ENCODE results near the gene CUL2.

Gene CUL2

GRCh38 chr10:35079763-35080162 is 10.4 kb downstream of the CUL2 start:
- Histone ChIP-seq H3K4me1 (ENCODE audit: control insufficient read depth, insufficient read depth, low read length) (no peaks in the 10 kb centered on the region), H3K27ac (ENCODE audit: low read length) (no peak overlapping the region), H3K27me3 (ENCODE audit: control insufficient read depth, insufficient read depth, low read length) (no peaks in the 10 kb centered on the region), H3K36me3 (ENCODE audit: control insufficient read depth, insufficient read depth, low read length) (no peaks in the 10 kb centered on the region), H3K9me3 (ENCODE audit: control insufficient read depth, insufficient read depth, low read length) (no peaks in the 10 kb centered on the region), H3K4me3 (ENCODE audit: low read length) (no peak overlapping the region)
- DNase-seq (ENCODE audit: low read depth, low spot score), result no peak
- whole genome bisulfite sequencing (ENCODE audit: insufficient coverage, insufficient read length), result no CpG with 5 or more reads among the region's 3 CpGs

GRCh38 chr10:35079265-35079664 is 10.9 kb downstream of the CUL2 start:
- Histone ChIP-seq H3K9me3 (ENCODE audit: control insufficient read depth, insufficient read depth, low read length) (no peaks in the 10 kb centered on the region), H3K27me3 (ENCODE audit: control insufficient read depth, insufficient read depth, low read length) (no peaks in the 10 kb centered on the region), H3K27ac (ENCODE audit: low read length) (no peak overlapping the region), H3K4me1 (ENCODE audit: control insufficient read depth, insufficient read depth, low read length) (no peaks in the 10 kb centered on the region), H3K36me3 (ENCODE audit: control insufficient read depth, insufficient read depth, low read length) (no peaks in the 10 kb centered on the region), H3K4me3 (ENCODE audit: low read length) (no peak overlapping the region)
- no peak for DNase-seq (ENCODE audit: low read depth, low spot score)
- whole genome bisulfite sequencing (ENCODE audit: insufficient coverage, insufficient read length), result no CpG with 5 or more reads among the region's 4 CpGs

- no peak overlapping the region for H3K27ac ChIP-seq (ENCODE audit: low read length)
- no peaks in the 10 kb centered on the region for H3K9me3 ChIP-seq (ENCODE audit: control insufficient read depth, insufficient read depth, low read length)
- WGBS (ENCODE audit: insufficient coverage, insufficient read length), result no CpG with 5 or more reads among the region's 3 CpGs
- no peak for DNase-seq (ENCODE audit: low read depth, low spot score)
- H3K4me1 ChIP-seq (ENCODE audit: control insufficient read depth, insufficient read depth, low read length), result no peaks in the 10 kb centered on the region
- no peak overlapping the region for H3K4me3 ChIP-seq (ENCODE audit: low read length)
- H3K36me3 ChIP-seq (ENCODE audit: control insufficient read depth, insufficient read depth, low read length), result no peaks in the 10 kb centered on the region
- H3K27me3 ChIP-seq (ENCODE audit: control insufficient read depth, insufficient read depth, low read length), result no peaks in the 10 kb centered on the region
These were observed 14.9 kb downstream of the CUL2 start for GRCh38 chr10:35075228-35075627.

- DNase-seq (ENCODE audit: low read depth, low spot score), result no peak
- no CpG with 5 or more reads among the region's 4 CpGs for WGBS (ENCODE audit: insufficient coverage, insufficient read length)
- Histone ChIP-seq H3K9me3 (ENCODE audit: control insufficient read depth, insufficient read depth, low read length) (no peaks in the 10 kb centered on the region), H3K27me3 (ENCODE audit: control insufficient read depth, insufficient read depth, low read length) (no peaks in the 10 kb centered on the region), H3K4me3 (ENCODE audit: low read length) (no peak overlapping the region), H3K4me1 (ENCODE audit: control insufficient read depth, insufficient read depth, low read length) (no peaks in the 10 kb centered on the region), H3K27ac (ENCODE audit: low read length) (no peak overlapping the region), H3K36me3 (ENCODE audit: control insufficient read depth, insufficient read depth, low read length) (no peaks in the 10 kb centered on the region)
These were observed 15.9 kb downstream of the CUL2 start for GRCh38 chr10:35074266-35074665.

GRCh38 chr10:35070521-35070920 is 19.6 kb downstream of the CUL2 start:
- H3K36me3 ChIP-seq (ENCODE audit: control insufficient read depth, insufficient read depth, low read length), result no peaks in the 10 kb centered on the region
- DNase-seq (ENCODE audit: low read depth, low spot score), result no peak
- no peaks in the 10 kb centered on the region for H3K9me3 ChIP-seq (ENCODE audit: control insufficient read depth, insufficient read depth, low read length)
- H3K4me3 ChIP-seq (ENCODE audit: low read length), result no peak overlapping the region
- no peaks in the 10 kb centered on the region for H3K4me1 ChIP-seq (ENCODE audit: control insufficient read depth, insufficient read depth, low read length)
- no CpG with 5 or more reads among the region's 3 CpGs for WGBS (ENCODE audit: insufficient coverage, insufficient read length)
- H3K27me3 ChIP-seq (ENCODE audit: control insufficient read depth, insufficient read depth, low read length), result no peaks in the 10 kb centered on the region
- H3K27ac ChIP-seq (ENCODE audit: low read length), result no peak overlapping the region

GRCh38 chr10:35063837-35064454 is 26.2 kb downstream of the CUL2 start:
- H3K27me3 ChIP-seq (ENCODE audit: control insufficient read depth, insufficient read depth, low read length), result no peaks in the 10 kb centered on the region; the same call in 1 of the 2 replicates
- no peaks in the 10 kb centered on the region; the same call in 1 of the 2 replicates for H3K36me3 ChIP-seq (ENCODE audit: control insufficient read depth, insufficient read depth, low read length)
- H3K27ac ChIP-seq (ENCODE audit: low read length), result no peak overlapping the region
- H3K4me3 ChIP-seq (ENCODE audit: low read length), result no peak overlapping the region
- no peaks in the 10 kb centered on the region for H3K9me3 ChIP-seq (ENCODE audit: control insufficient read depth, insufficient read depth, low read length)
- no peak for DNase-seq (ENCODE audit: low read depth, low spot score)
- 100% methylated on average over 1 of the region's 3 CpGs for WGBS (ENCODE audit: insufficient coverage, insufficient read length)
- H3K4me1 ChIP-seq (ENCODE audit: control insufficient read depth, insufficient read depth, low read length), result no peaks in the 10 kb centered on the region

GRCh38 chr10:35059481-35059880 is 30.7 kb downstream of the CUL2 start:
- H3K4me1 ChIP-seq (ENCODE audit: control insufficient read depth, insufficient read depth, low read length), result no peaks in the 10 kb centered on the region
- H3K27me3 ChIP-seq (ENCODE audit: control insufficient read depth, insufficient read depth, low read length), result no peaks in the 10 kb centered on the region; the same call in 1 of the 2 replicates
- no peak overlapping the region for H3K27ac ChIP-seq (ENCODE audit: low read length)
- H3K4me3 ChIP-seq (ENCODE audit: low read length), result no peak overlapping the region
- no peaks in the 10 kb centered on the region; the same call in 1 of the 2 replicates for H3K36me3 ChIP-seq (ENCODE audit: control insufficient read depth, insufficient read depth, low read length)
- no peaks in the 10 kb centered on the region for H3K9me3 ChIP-seq (ENCODE audit: control insufficient read depth, insufficient read depth, low read length)
- DNase-seq (ENCODE audit: low read depth, low spot score), result no peak

- no peak for DNase-seq (ENCODE audit: low read depth, low spot score)
- no CpG with 5 or more reads among the region's 1 CpG for WGBS (ENCODE audit: insufficient coverage, insufficient read length)
- no peaks in the 10 kb centered on the region; the same call in 1 of the 2 replicates for H3K36me3 ChIP-seq (ENCODE audit: control insufficient read depth, insufficient read depth, low read length)
- H3K4me1 ChIP-seq (ENCODE audit: control insufficient read depth, insufficient read depth, low read length), result no peaks in the 10 kb centered on the region
- H3K27me3 ChIP-seq (ENCODE audit: control insufficient read depth, insufficient read depth, low read length), result no peaks in the 10 kb centered on the region; the same call in 1 of the 2 replicates
- no peaks in the 10 kb centered on the region for H3K9me3 ChIP-seq (ENCODE audit: control insufficient read depth, insufficient read depth, low read length)
- no peak overlapping the region for H3K27ac ChIP-seq (ENCODE audit: low read length)
- H3K4me3 ChIP-seq (ENCODE audit: low read length), result no peak overlapping the region
These were observed 31.5 kb downstream of the CUL2 start for GRCh38 chr10:35058686-35059085.

- WGBS (ENCODE audit: insufficient coverage, insufficient read length), result no CpG with 5 or more reads among the region's 6 CpGs
- no peak overlapping the region for H3K27ac ChIP-seq (ENCODE audit: low read length)
- DNase-seq (ENCODE audit: low read depth, low spot score), result no peak
These were observed 32.0 kb downstream of the CUL2 start for GRCh38 chr10:35058134-35058533.

GRCh38 chr10:35056686-35057085 is 33.5 kb downstream of the CUL2 start:
- Histone ChIP-seq H3K4me1 (ENCODE audit: control insufficient read depth, insufficient read depth, low read length) (no peaks in the 10 kb centered on the region), H3K36me3 (ENCODE audit: control insufficient read depth, insufficient read depth, low read length) (no peaks in the 10 kb centered on the region; the same call in 1 of the 2 replicates), H3K9me3 (ENCODE audit: control insufficient read depth, insufficient read depth, low read length) (no peaks in the 10 kb centered on the region), H3K4me3 (ENCODE audit: low read length) (no peak overlapping the region), H3K27ac (ENCODE audit: low read length) (no peak overlapping the region), H3K27me3 (ENCODE audit: control insufficient read depth, insufficient read depth, low read length) (no peaks in the 10 kb centered on the region)
- WGBS (ENCODE audit: insufficient coverage, insufficient read length), result no CpG with 5 or more reads among the region's 5 CpGs
- DNase-seq (ENCODE audit: low read depth, low spot score), result no peak

More at GRCh38 chr10:35058134-35058533, 32.0 kb downstream of the CUL2 start:
- no peaks in the 10 kb centered on the region; the same call in 1 of the 2 replicates for H3K36me3 ChIP-seq (ENCODE audit: control insufficient read depth, insufficient read depth, low read length)
- H3K4me1 ChIP-seq (ENCODE audit: control insufficient read depth, insufficient read depth, low read length), result no peaks in the 10 kb centered on the region
- no peaks in the 10 kb centered on the region; the same call in 1 of the 2 replicates for H3K27me3 ChIP-seq (ENCODE audit: control insufficient read depth, insufficient read depth, low read length)
- no peak overlapping the region for H3K4me3 ChIP-seq (ENCODE audit: low read length)
- H3K9me3 ChIP-seq (ENCODE audit: control insufficient read depth, insufficient read depth, low read length), result no peaks in the 10 kb centered on the region

- DNase-seq (ENCODE audit: low read depth, low spot score), result no peak
- WGBS (ENCODE audit: insufficient coverage, insufficient read length), result no CpG with 5 or more reads among the region's 1 CpG
- no peaks in the 10 kb centered on the region for H3K27me3 ChIP-seq (ENCODE audit: control insufficient read depth, insufficient read depth, low read length)
- no peak overlapping the region for H3K27ac ChIP-seq (ENCODE audit: low read length)
- H3K4me1 ChIP-seq (ENCODE audit: control insufficient read depth, insufficient read depth, low read length), result no peaks in the 10 kb centered on the region
- no peaks in the 10 kb centered on the region for H3K9me3 ChIP-seq (ENCODE audit: control insufficient read depth, insufficient read depth, low read length)
- H3K36me3 ChIP-seq (ENCODE audit: control insufficient read depth, insufficient read depth, low read length), result no peaks in the 10 kb centered on the region; the same call in 1 of the 2 replicates
- no peak overlapping the region for H3K4me3 ChIP-seq (ENCODE audit: low read length)
These were observed 34.0 kb downstream of the CUL2 start for GRCh38 chr10:35056133-35056532.

All from iPS DF 6.9 (cell line).